Choroid plexus epithelial cell (primary cell): ENCODE measurements around the gene CLDN22.

Experiments
- DNase-seq: peaks from one replicate; pipeline ENCODE4 v3.0.0-alpha.2; 2010; ENCODE audit warnings: low read depth
- H3K4me3 ChIP-seq: 2 replicates; pipeline ENCODE4 v1.5.1; 2011; ENCODE audit warnings: low read depth, mild to moderate bottlenecking, control low read depth, low read length, moderate library complexity
- CTCF ChIP-seq: conservative IDR thresholded peaks from 2 replicates; pipeline ENCODE4 v1.5.1; 2011; ENCODE audit warnings: low read depth, mild to moderate bottlenecking, control low read depth, inconsistent platforms, low read length, moderate library complexity

CLDN22 gene

GRCh38 chr4:183287309-183287659 lies 32.8 kb downstream of the CLDN22 start:
- no peak for DNase-seq
- no peak overlapping the region for H3K4me3 ChIP-seq
- no peak for TF ChIP-seq CTCF

- DNase-seq: no peak
- TF ChIP-seq CTCF: no peak
- H3K4me3 ChIP-seq: no peak overlapping the region
These were observed 33.3 kb downstream of the CLDN22 start for GRCh38 chr4:183286590-183287308.

GRCh38 chr4:183285886-183286285 lies 34.2 kb downstream of the CLDN22 start:
- DNase-seq: no peak
- TF ChIP-seq CTCF: no peak
- no peak overlapping the region for H3K4me3 ChIP-seq

DNA sequence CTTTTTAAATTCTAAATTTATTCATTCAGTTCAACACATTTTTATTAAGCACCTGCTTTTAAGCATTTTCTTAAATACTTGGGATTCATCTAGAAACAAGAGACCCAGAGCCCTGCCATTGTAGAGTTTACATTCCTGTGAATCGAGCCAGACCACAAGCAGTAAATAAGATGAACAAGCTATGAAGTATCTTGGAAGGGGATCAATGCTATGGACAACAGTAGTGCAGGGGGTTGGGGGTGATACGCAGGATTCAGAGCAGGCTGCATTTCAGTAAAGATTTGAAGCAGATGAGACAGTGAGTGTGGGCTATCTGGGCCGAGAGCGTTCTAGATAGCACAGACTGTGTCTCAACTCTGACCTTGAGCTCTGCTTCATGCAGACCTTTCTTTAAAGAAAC lies 35.1 kb downstream of the CLDN22 start:
- DNase-seq: peak; percentile 77
- H3K4me3 ChIP-seq: no peak overlapping the region
- no peak for TF ChIP-seq CTCF

DNA sequence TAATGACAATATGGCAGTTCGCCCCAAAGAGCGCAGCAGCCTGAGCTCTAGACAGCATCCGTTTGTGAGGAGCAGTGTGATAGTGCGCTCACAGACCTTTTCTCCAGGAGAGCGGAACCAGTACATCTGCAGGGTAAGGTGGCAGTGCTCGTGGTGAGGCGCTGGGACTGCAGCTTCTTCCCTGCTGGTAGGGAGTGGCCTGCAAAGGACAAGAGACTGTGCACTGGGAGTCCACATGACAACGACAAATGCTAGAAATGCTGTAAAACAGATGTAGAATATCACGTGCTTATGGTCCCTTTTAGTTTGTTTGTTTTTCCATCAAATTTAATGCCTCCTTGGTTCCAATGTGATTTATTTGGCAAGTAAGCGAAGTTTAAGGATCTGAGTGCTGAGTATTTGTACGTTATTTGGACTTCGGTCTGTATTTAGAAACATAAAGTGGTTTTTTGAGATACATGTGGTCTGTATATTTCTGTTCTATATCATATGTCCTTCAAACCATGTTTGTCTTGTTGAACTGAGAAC lies 35.8 kb downstream of the CLDN22 start:
- no peak overlapping the region for H3K4me3 ChIP-seq
- DNase-seq: no peak
- no peak for TF ChIP-seq CTCF

DNA sequence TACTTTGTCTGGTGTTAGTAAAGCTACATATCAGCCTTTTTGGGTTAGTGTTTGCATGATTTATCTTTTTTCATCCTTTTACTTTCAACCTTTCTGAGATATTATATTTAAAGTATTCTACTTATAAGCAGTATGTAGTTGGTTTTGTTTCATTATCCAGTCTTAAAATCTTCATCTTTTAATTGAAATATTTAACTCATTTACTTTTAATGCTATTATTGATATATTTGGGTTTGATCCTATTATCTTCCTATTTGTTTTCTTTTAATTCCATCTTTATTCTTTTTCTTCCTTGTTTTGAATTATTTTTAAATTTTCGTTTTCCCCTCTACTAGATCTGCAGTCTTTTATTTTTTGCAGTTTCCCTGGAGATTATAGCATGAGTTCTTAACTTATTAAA lies 44.0 kb downstream of the CLDN22 start:
- H3K4me3 ChIP-seq: no peak overlapping the region
- no peak for DNase-seq
- TF ChIP-seq CTCF: no peak

GRCh38 chr4:183272384-183272783 lies 47.7 kb downstream of the CLDN22 start:
- no peak overlapping the region for H3K4me3 ChIP-seq
- no peak for DNase-seq
- TF ChIP-seq CTCF: no peak
